Measurements from ENCODE around the gene FSCN2.

Gene FSCN2

DNA sequence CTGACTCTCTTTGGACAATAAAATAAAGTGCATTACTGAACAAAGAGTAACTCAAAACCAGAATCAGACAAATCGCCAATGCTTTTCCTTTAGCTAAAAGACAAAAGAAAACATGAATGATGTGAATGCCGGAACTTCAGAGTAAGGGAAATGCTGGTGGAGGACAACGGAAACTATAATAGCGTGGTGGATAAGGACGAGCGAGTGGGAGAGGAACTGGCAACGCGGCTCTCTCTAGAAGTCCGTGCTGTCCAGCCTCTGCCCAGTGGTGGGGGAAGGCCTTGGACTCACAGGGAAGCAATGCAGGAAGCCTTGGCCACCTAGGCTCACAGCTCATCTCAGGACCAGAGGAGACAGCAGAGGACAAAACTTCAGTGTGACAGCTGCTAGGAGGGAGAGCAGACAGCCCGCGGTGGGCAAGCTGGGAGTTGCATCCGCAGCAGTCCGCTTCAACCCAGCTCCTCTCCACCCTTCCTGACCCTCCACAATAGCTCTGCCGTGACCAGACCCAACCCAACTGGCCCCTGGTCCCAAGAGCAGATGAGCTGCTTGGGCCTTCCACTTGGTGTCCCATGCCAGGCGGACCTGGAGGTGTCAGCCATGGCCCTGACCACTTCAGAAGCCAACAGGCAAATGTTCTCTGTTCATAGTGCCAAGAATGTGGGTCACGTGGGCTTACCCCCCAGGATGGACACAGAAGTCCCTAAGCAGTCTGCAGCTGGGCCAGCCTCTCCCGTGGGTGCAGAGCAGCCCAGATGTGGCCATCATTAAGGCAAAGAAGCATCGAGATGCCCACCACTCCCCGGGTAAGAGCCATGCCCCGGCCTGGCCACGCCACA, 29.3 kb downstream of the FSCN2 start:
- no peak for DNase-seq

DNA sequence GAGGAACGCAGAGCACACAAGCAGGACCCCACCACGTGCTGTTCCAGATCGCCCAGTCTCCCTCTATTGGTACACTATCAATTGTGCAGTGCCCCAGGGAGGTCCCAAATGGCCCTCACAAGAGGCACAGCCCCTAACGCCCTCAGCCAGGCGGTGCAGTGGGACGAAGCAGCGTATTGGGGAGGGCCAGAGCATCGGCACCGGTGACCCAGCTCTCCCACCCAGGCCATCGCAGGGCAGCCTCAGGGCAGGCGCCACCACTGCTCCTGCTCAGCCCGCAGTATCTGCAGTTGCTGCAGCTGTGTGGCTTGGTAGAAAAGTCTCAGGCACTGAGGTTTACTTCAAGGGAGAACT, 29.9 kb downstream of the FSCN2 start:
- no peak for DNase-seq

DNA sequence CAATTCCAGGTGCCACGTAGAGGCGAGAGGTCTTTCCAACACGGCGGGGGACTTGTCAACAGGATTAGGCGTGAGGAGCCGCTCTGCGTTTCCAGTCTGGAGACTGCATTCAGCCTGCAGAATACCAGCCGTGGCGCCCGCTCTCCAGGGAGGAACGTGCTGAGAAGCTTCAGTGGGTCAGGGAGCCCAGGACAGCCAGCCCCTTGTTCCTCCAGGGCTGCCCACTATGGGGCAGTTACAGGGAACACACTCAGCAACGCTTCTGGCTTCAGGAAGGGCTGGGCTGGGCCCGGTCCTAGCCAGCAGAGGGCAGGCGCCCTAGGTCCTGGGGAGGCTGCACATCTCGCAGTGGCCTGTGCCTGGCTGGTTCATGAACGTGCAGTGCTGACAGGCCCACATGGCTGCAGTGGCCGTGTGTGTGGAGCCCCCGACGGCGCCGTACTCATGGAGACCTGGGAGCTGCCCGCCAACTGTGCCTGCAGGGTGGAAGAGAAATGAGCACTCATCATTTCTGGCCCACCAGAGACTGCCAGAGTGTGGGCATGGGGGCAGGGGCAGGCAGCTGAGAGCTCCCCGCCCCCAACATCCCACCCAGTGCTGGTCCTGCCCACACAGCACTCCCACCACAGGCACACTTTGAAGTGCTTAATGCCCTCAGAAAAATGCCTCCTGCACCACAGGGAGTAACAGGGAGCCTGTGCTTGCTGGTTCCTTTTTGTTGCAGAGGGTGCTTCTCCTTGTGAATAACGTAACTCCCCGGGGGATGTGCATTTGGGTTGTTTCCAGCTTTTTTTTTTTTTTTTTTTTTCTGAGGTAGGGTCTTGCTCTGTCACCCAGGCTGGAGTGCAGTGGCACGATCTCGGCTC, 31.0 kb downstream of the FSCN2 start:
- no peak for DNase-seq

DNA sequence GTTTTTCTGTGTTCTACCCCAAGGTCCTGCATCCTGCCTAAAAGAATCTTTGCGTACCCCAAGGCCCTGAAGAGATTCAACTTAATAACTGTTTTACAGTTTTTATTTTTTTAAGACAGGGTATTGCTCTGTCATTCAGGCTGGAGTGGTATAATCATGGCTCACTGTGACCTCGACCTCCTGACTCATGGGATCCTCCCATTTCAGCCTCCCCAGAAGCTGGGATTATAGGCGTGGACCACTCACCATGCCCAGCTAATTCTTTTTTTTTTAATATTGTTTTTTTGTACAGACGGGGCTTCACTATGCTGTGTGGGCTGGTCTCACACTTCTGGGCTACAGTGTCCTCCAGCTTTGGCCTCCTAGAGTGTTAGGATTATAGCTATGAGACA, 33.3 kb downstream of the FSCN2 start:
- no peak for DNase-seq

DNA sequence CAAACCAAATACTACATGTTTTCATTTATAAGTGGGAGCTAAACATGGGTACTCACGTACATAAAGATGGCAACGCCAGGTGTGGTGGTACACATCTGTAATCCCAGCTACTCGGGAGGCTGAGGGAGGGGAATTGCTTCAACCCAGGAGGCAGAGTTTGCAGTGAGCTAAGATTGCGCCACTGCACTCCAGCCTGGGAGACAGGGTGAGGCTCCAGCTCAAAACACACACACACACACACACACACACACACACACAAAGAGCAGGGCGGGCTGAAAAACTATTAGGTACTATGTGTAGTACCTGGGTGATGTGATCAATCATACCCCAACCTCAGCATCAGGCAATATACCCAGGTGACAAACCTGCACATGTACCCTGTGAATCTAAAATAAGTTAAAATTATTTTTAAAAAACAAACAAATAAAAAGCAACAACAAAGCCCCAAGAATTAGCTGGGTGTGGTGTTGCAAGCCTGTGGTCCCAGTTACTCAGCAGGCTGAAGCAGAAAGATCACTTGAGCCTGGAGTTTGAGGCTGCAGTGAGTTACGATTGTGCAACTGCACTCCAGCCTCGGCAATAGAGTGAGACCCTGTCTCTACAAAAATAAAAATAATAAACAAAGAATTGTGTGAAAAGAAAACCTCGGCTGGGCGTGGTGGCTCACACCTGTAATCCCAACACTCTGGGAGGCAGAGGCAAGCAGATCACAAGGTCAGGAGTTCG, 35.8 kb downstream of the FSCN2 start:
- DNase-seq, result peak in 1 of 2 experiments; percentile 20

DNA sequence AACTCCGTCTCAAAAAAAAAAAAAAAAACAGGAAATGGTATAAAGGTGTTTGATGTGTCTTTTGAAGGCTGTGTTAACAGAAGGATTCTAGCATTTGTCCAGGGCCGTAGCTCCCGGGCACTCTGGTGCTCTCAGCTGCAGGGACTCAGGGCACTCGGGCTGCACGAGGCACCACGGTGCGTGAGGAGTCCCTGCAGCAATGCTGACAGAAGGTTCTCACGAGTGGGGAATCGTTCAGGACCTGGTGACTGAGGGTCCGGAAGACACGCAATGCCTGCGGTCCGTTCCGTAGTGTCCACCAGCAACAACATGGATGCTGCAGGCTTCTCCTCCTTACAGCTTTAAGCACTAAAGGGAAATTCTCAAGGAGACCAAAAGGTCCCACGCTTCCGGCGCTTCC, 36.6 kb downstream of the FSCN2 start:
- no peak for DNase-seq

DNA sequence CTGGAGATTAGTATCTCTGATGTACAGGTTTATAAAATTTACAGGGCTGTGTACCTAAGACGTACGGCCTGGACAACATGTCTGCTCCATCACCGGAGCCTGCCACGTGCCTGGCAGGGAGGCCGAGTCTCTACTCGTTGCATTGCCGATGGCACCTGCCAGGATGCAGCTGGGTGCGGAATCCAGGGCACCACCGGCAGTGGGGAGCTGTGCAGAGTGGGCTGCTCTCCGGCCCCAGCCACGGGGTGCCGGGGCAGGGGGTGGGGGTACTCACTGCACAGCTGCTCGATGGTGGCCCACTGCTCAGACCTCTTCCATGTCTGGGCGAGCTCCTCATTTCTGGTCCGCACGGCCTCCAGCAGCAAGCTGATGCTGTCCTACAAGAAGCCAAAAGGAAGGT, 37.1 kb downstream of the FSCN2 start:
- no peak for DNase-seq

DNA sequence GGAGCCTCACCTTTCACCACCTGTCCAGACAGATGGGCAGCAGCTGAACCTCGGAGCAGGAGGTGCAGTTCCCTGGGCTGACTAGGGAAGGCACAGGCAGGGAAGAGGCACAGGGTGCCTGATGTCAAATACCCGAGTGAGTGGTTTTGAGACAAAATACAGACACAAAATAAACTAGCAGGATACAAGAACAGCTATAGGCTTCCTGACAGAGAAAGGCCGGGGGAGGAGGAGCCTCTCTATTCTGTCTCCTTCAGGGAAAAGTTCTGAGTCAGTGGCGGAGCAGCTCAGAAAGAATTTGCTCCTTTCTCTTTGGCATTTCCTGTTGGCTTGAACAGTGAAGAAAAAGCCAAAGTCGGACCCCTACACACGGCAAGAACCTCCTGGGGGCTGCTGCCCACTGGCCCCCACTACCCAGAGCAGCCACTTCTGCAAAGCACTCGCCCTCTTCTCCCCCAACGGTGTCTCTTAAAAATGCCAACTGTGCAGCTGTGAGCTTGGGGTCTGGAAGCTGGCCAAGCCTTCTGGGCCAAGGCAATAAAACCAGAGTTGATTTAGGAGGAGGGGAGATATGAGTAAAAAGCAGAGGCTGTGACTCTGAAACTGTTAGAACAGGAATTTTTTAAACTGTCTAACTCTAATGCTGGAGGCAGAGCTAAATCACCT, 38.4 kb downstream of the FSCN2 start:
- DNase-seq, result peak; percentile 94 to 99

DNA sequence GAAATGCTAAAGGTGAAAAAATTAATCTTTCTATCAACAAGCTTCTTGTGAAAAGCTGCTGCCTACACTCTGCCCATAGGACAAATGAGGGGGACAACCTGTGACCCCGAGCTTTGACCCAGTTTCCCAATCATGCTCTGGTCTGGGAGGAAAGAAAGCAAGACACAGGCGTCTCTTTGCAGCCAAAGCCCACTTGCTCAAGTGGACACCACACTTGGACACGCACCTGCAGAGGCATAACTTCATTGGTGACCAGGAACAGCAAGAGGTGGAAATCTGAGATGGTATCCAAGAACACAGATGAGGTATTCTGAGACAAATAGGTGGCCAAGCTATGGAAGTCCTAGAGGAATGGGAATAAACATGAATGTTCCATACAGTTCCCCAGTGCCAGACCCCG, 39.0 kb downstream of the FSCN2 start:
- no peak for DNase-seq

DNA sequence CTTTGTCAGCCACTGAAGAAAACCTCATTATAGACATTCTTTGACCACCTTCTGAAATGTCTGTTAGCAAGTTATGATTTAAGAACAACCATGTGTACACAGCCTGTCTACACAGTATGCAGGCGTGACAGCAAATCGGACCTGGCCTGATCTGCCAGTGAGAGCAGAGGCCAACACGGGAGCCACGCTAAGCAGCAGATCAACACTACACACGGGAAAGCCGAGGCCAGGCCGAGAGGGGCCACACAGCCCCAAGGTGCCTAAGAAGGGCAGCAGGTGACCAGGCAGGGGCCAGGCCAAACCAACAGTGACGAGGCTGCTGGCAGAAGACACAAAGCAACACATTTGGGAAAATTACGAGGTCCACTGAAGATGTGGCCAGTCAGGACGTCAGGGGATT, 40.2 kb downstream of the FSCN2 start:
- DNase-seq, result no peak

DNA sequence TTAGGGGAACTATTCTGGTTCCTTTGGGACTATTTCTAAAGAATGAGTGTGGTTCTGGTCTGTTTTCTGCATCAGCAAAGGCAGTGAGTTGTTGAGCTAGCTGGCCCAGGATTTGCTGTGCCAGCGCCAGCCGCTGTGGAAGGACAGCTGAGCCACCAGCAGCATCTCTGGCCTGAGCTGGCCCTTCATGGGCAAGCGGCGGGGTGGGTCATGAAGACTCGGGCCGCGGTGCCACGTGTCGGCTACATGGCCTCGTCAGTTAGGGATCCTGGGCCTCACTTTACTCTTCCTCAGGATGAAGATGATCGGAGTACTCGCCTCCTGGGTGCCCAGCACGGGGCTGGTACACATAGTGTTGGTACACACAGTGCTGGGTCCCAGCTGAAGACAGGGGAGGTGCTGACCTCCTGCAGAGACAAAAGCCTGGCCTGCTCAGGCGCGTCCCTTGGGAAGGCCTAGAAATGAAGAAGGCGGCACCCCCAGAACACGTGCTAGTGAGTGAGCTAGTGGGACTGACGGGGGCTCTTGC, 41.9 kb downstream of the FSCN2 start:
- DNase-seq, result no peak

DNA sequence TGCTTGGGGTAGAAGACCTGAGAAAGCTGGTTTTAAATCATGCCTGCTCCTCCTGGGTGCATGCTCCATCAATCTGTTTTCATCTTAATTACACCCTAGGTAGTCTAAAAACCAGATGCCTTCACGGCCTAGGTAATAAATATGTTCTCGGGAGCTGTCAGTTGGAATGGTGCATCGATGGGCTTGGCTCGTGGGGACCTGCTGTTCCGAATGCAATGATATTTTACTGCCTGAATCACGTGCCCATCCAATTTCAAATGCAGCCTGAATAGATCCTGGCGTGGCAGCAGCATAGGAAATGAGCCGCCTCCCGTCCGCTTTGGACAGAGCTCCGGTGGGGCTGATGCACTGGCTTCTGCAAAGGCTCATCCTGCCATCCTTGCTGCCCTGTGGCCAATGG, 42.8 kb downstream of the FSCN2 start:
- no peak for DNase-seq

DNA sequence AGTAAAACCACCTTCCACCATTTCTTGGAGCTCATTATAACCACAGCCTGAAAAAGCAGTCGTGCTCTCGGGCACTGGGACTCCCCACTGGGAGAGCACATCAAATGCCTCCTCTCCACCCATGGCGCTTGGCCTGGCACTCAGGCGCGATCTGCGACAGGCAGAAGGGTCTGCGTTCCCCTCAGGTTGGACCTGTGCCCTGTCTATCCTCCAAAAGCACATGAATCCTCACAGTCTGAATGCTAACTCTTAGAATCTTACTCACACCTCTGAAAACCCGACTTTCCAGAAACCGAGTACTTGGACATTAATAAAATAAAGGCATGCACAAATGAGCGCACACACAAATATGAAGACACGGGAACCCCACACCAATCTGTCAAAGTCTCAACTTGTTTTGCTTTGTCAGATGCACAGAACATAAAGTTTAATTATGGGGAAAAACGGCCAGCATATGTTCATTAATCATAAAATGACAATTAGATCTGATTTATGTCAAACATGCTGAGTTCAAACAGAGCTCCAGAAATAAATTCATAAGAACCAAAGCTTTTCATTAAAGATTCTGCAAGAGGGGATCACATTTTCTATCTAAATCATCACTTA, 44.5 kb downstream of the FSCN2 start:
- DNase-seq, result no peak

DNA sequence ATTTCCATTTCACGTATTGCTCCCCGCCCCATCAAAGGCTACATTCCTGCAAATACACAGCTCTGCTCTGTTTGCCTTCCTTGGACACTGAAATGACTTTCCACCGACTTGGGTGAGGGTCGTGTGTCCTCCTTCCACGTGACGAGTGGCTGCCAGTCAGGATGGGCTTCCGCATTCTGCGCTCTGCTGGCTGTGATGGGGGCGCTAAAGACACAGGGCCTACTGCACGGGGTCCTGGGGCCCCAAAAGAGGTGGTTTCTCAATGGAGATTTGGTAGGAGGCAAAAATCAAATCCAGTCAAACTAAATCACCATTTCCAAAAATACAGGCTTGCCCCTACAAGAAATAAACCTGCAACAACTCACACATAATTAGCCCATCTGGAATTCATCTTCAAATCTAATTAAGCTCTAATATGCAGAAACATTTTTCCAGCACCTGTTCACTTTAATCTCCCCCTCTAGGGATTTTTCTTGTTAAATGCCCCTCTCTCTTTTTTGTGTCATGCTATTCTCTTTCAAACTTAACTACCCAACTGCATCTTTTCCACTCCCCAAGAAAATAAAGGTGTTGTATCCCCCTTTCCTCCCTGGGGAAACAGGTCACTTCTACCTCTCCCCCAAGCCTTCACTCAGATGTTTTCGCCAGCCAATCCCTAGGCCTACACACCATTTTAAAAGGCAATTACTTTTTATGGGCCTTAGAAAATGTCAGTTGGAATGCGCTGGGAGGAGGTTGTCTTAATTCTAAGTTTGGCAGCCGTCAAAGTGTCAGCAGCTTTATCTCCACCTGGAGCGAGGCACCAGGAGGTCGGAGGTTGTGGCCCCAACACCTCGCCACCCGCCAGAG, 45.8 kb downstream of the FSCN2 start:
- DNase-seq, result no peak

DNA sequence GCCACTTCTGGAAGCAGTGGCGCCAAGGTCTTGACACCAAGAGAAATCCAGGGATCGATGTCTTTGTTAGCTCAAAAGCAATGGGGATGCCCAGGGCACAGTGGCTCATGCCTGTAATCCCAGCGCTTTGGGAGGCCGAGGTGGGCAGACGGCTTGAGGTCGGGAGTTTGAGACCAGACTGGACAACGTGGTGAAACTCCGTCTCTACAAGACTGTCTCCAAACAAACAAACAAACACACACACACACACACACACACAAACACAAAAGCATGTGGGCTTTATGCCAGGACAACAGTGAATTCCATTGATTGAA, 46.4 kb downstream of the FSCN2 start:
- DNase-seq, result no peak

DNA sequence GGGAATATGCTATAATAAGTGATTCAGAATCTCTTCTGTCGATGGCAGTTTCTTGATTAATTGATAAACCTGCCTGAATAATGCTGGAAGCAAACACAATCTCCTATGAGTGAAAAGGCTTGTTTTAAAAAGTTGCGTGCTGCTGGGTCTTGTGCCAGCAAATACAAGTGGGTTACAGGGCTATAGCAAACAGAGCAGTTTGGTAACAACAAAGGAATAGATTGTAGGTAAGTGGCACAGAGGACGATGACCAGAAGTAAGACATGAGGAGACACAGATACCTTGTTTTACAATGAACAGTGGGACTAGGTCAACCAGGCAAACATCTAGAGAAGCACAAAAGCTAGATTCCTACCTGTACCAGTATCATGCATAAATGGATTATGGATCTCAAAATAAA, 47.7 kb downstream of the FSCN2 start:
- no peak for DNase-seq

DNA sequence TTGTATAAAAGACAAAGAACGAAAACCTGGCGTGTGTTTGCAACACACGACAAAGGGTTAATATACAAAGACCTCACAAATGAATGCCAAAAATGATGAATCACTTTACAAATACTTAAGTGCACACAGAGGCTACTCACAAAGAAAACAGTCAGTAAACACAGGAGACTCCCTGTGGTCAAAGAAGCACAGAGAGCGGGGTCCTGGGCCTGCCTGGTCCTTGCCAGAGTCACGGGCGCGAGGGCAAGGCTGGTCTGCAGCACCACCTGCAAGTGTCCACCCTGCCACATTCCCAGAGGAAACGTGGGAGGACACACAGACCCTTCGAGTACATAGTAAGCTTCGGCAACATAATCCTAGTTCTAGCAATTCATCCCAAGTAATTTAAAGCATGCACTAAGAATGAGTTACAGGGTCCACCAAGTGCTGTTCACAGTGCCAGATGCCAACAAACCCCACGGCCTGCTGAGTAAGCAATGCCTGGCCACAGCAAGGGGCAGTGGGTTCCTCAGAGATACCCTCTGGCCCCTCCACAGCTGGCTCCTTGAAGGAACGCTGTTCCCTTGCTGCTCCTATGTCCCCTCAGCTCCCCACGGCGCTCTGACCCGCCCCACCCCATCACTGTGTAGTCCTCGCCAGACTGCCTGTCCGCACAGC, 48.6 kb downstream of the FSCN2 start:
- DNase-seq, result no peak

DNA sequence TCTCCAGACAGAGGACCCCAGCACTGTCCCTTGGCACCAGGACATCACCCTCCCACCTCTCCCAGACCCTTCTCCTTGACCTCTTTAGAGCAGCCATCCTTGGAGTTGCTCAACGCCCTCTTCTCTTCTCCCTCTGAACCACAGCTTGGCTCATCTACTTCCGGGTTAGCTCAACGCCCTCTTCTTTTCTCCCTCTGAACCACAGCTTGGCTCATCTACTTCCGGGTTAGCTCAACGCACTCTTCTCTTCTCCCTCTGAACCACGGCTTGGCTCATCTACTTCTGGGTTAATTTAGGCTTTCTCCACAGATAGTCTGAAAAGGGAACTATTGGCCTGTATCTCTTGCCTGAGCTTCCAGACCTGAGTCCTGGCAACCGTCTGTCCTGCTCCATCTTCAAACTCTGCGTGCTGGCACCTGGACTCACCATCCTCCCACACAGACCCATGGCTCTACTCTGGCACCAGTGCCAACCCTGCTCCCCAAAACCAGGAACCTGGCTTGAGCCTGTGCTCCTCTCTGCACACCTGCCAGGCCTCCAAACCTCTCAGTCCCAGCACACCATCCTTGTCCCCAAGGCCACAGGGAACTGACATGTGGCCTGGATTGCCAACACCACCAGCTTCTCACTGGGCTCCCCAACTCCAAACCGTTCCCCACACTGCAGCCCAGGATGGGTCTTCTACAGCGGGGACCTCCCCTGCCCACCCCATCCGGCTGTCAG, 49.3 kb downstream of the FSCN2 start:
- DNase-seq, result peak; percentile 20 to 35

DNA sequence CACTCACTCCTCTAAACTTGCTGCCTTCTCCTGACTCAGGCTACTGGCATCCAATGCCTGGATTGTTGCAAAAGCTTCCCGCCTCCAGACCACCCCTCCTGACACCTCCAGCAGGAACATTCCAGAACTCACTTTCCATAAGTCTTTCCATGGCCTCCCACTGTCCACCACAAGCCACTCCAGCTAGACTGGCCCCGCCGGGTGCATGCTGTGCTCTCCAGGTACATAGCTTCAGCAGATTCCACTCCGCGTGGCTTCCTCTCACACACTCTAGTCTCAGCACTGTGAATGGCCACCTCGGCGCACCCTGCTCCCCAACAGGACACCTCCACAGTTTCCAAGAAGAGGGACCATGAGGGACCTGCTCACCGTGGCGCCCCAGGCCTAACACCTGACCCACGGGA, 49.9 kb downstream of the FSCN2 start:
- no peak for DNase-seq

DNA sequence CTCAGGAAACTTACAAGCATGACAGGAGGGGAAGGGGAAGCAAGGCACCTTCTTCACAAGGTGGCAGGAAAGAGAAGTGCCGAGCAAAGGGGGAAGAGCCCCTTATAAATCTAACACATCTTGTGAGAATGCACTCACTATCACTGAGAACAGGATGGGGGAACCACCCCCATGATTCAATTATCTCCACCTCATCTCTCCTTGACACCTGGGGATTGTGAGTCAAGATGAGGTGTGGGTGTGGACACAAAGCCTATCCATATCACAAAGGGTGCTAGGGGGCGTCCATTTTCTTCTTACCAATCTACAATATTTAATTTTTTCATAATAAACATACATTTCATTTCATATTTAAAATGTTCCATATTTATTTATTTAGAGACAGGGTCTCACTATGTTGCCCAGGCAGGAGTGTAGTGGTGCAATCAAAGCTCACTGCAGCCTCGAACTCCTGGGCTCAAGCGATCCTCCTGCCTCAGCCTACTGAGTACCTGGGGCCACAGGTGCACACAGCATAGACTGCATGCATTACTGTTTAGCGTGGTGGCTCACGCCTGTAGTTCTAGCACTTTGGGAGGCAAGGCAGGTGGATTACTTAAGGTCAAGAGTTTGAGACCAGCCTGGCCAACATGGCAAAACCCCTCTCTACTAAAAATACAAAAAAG, 50.5 kb downstream of the FSCN2 start:
- no peak for DNase-seq

All from Kasumi-1 (cell line).